DND-41 (cell line): Measurements from ENCODE around the gene SEC14L2.
A peak's percentile ranks its signal among the peaks of the same experiment; 100 is the strongest.

Experiments used
- ATAC-seq: fragments of 200-7000 bp; cut with Tn5 transposase; 3 replicates; pipeline ENCODE4 v1.9.1; 2021; ENCODE audit warnings: low read depth; ENCODE audit not compliant: insufficient read depth
- DNase-seq: peaks from one replicate; pipeline ENCODE4 v3.0.0-alpha.2; 2020
- H2AFZ ChIP-seq: 2 replicates; pipeline ENCODE4 v1.6.0; 2012; ENCODE audit warnings: low read depth, low read length
- H3K27ac ChIP-seq: 2 replicates; pipeline ENCODE4 v1.5.1; 2012; ENCODE audit warnings: low read length, inconsistent platforms
- H3K27me3 ChIP-seq: fragments of 200-600 bp; sonication (generic); 2 replicates; pipeline ENCODE4 v1.6.0; 2012; ENCODE audit warnings: low read length, mild to moderate bottlenecking, inconsistent platforms; ENCODE audit not compliant: insufficient read depth, poor library complexity
- H3K36me3 ChIP-seq: 2 replicates; pipeline ENCODE4 v1.5.1; 2012; ENCODE audit warnings: low read length, inconsistent platforms; ENCODE audit not compliant: insufficient read depth
- H3K4me1 ChIP-seq: 2 replicates; pipeline ENCODE4 v1.5.1; 2012; ENCODE audit warnings: mild to moderate bottlenecking, low read length; ENCODE audit not compliant: insufficient read depth
- H3K4me2 ChIP-seq: 2 replicates; pipeline ENCODE4 v1.6.0; 2012; ENCODE audit warnings: mild to moderate bottlenecking, moderate library complexity, low read length, inconsistent platforms; ENCODE audit not compliant: insufficient read depth
- H3K4me3 ChIP-seq, 2 experiments: fragments of 200-600 bp in 1 of 2; shearing (Covaris generic) in 1 of 2; 2 replicates each; pipeline ENCODE4 v1.5.1; 2012 to 2016; ENCODE audit warnings: inconsistent platforms in 2 of 2, low read length in 2 of 2, mild to moderate bottlenecking in 2 of 2, low read depth in 1 of 2, moderate library complexity in 1 of 2
- H3K79me2 ChIP-seq: 2 replicates; pipeline ENCODE4 v1.6.0; 2012; ENCODE audit warnings: low read length, inconsistent platforms; ENCODE audit not compliant: insufficient read depth
- H3K9ac ChIP-seq: 2 replicates; pipeline ENCODE4 v1.6.0; 2012; ENCODE audit warnings: low read depth, mild to moderate bottlenecking, inconsistent platforms, low read length, moderate library complexity
- H3K9me3 ChIP-seq: 2 replicates; pipeline ENCODE4 v1.5.1; 2012; ENCODE audit warnings: low read length, moderate library complexity, mild to moderate bottlenecking, inconsistent platforms; ENCODE audit not compliant: insufficient read depth, severe bottlenecking
- H4K20me1 ChIP-seq: 2 replicates; pipeline ENCODE4 v1.6.0; 2012; ENCODE audit warnings: low read length; ENCODE audit not compliant: insufficient read depth
- EZH2 ChIP-seq: IDR thresholded peaks from 3 replicates; pipeline ENCODE4 v1.6.1; 2012; ENCODE audit warnings: borderline replicate concordance, low read depth, mild to moderate bottlenecking, moderate library complexity, low read length, inconsistent platforms; ENCODE audit not compliant: severe bottlenecking
- TF ChIP-seq, protein P1 (sequence below): IDR thresholded peaks from 2 replicates; pipeline ENCODE4 v1.5.1; 2012; ENCODE audit warnings: borderline replicate concordance, low read length, moderate library complexity, mild to moderate bottlenecking; ENCODE audit not compliant: poor library complexity, severe bottlenecking; ENCODE audit errors: extremely low read depth

Gene SEC14L2

DNA sequence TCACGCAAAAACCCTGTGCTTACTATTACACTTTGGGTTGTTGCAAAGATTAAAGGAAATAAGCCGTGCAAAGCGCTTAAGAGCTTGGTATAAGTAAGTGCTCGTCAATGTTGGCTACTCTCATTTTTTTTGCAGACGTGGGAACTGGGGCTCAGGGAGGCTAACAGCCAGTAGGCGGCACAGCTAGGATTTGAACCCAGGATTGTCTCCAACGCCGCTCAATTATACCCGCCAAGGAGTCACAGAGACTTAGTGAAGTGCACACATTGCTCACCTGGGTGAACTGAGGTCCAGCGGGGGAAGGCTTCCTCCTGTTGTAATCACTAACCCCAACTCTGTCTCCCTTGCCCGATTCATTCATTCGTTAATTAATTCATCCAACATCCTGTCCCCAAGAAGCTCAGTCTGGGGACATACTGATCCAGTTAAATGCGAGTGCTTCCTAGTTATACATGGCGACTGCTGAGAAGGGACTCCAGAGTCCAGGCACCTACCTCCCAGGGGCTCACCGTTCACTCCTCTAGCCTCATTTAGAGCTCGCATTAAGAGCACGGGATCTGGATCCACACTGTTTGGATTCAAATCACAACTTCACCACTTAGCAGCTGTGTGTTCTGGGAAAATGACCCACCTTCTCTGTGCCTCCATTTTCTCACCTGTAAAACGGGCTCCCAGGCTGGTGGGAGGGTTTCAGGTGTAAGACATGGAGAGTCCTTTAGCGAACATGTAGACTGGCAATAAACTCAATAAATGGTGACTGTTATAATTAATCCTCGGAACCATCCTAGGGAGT, 27.9 kb downstream of the SEC14L2 start:
- peak overlapping the region; percentile 99 for H3K4me2 ChIP-seq
- peak; percentile 25 for DNase-seq
- peak overlapping the region; percentile 84 to 91 for H3K4me3 ChIP-seq
- H3K36me3 ChIP-seq: peaks cover 58% of the 10 kb centered on the region
- H2AFZ ChIP-seq: peak overlapping the region; percentile 95
- H3K4me1 ChIP-seq: peaks cover 59% of the 10 kb centered on the region
- H3K27me3 ChIP-seq: no peaks in the 10 kb centered on the region
- no peak for TF ChIP-seq EZH2
- TF ChIP-seq, protein P1, sequence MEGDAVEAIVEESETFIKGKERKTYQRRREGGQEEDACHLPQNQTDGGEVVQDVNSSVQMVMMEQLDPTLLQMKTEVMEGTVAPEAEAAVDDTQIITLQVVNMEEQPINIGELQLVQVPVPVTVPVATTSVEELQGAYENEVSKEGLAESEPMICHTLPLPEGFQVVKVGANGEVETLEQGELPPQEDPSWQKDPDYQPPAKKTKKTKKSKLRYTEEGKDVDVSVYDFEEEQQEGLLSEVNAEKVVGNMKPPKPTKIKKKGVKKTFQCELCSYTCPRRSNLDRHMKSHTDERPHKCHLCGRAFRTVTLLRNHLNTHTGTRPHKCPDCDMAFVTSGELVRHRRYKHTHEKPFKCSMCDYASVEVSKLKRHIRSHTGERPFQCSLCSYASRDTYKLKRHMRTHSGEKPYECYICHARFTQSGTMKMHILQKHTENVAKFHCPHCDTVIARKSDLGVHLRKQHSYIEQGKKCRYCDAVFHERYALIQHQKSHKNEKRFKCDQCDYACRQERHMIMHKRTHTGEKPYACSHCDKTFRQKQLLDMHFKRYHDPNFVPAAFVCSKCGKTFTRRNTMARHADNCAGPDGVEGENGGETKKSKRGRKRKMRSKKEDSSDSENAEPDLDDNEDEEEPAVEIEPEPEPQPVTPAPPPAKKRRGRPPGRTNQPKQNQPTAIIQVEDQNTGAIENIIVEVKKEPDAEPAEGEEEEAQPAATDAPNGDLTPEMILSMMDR: no peak
- no peak for ATAC-seq
- H3K79me2 ChIP-seq: peaks cover 40% of the 10 kb centered on the region
- peak overlapping the region; percentile 94 for H3K9ac ChIP-seq
- H4K20me1 ChIP-seq: peaks cover 19% of the 10 kb centered on the region
- H3K9me3 ChIP-seq: no peaks in the 10 kb centered on the region
- H3K27ac ChIP-seq: peak overlapping the region; percentile 92

DNA sequence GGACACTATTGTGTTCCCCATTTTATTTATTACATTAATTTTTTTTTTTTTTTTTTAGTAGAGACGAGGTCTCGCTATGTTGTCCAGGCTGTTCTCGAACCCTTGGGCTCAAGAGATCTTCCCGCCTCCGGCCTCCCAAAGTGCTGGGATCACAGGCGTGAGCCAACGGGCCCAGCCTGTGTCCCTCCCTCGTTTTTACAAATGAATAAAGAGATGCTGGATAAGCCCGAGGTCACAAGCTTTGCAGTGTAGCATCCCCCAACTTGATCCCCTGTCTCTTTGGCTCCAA, 28.5 kb downstream of the SEC14L2 start:
- Histone ChIP-seq H3K4me1 (peaks cover 59% of the 10 kb centered on the region), H3K4me2 (peak overlapping the region; percentile 99), H3K27me3 (no peaks in the 10 kb centered on the region), H3K9me3 (no peaks in the 10 kb centered on the region), H4K20me1 (peaks cover 19% of the 10 kb centered on the region), H3K27ac (peak overlapping the region; percentile 92), H3K9ac (peak overlapping the region; percentile 94), H2AFZ (peak overlapping the region; percentile 95), H3K4me3 (peak overlapping the region; percentile 84 to 91), H3K36me3 (peaks cover 55% of the 10 kb centered on the region), H3K79me2 (peaks cover 40% of the 10 kb centered on the region)
- no peak for DNase-seq
- ATAC-seq: no peak
- TF ChIP-seq, protein P1: no peak
- TF ChIP-seq EZH2: no peak

DNA sequence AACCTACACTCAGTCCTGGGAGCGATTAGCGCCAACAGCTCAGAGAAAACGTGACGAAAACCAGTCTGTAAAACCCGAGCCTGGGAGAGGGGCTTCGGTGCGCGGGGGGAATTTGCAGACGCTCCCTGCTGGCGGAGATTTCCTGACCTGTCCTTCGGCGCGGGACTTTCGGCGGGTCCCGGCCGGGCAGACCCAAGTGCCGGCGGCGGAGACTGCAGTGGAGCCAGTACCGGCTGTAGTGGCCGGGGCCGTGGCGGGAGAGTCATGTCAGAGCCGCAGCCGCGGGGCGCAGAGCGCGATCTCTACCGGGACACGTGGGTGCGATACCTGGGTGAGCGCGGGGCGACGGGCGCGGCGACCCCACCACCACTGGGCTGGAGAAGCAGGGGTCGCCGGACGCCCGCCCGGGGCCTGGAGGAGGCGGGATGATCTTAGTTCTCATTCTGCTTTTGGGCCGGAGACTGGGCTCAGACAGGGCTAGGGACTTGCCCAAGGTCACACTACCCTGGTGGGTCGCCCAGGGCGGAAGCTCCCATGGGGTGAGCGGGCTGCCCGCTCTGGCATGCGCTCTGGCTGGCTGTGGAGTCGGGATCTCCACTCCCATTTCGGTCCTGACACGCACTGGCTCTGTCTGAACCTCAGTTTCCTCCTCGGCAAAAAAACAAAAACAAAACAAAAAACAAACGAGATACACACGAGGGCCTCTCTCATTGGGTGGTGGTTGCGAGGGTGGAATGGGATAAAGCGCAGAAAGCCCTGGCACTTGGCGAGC, 29.0 kb downstream of the SEC14L2 start, which contains the start of gene MTFP1:
MTFP1 (plus strand) TSS at position 153 of the 772 bp plus-strand sequence; CDS start at position 265, 112 bp downstream.
- Histone ChIP-seq H3K79me2 (peaks cover 40% of the 10 kb centered on the region), H4K20me1 (peaks cover 19% of the 10 kb centered on the region), H3K9ac (peak within 1 kb of the TSS; percentile 94), H3K27me3 (no peaks in the 10 kb centered on the region), H2AFZ (peak within 1 kb of the TSS; percentile 95), H3K4me2 (peak within 1 kb of the TSS; percentile 99), H3K4me1 (peaks cover 59% of the 10 kb centered on the region), H3K4me3 (peak within 1 kb of the TSS; percentile 84 to 91), H3K27ac (peak within 1 kb of the TSS; percentile 92), H3K9me3 (no peaks in the 10 kb centered on the region), H3K36me3 (peaks cover 50% of the 10 kb centered on the region)
- ATAC-seq (0 out of 3 replicates have a peak, but pooled peaks have one; percentile 6), DNase-seq (peak; percentile 72)
- no peak for TF ChIP-seq EZH2
- TF ChIP-seq, protein P1: no peak
